Gastrocnemius medialis (tissue), 4 donors: ENCODE results near the gene DCBLD2.

Experiments
- CTCF ChIP-seq, 5 experiments: fragments of 450-650 bp in 3 of 5; fragments of 200-600 bp in 2 of 5; sonication (generic) in 2 of 5; IDR thresholded peaks in 4 of 5; conservative IDR thresholded peaks in 1 of 5; 1 replicate in 4 of 5; 2 replicates in 1 of 5; pipeline ENCODE4 v1.5.1; 2016 to 2019; ENCODE audit warnings: antibody characterized with exemption in 5 of 5, mild to moderate bottlenecking in 3 of 5, moderate library complexity in 3 of 5
- POLR2A ChIP-seq, 2 donors: fragments of 450-650 bp; IDR thresholded peaks; one replicate each; pipeline ENCODE4 v1.6.1; 2017; ENCODE audit warnings: antibody characterized with exemption in 2 of 2, mild to moderate bottlenecking in 2 of 2, moderate library complexity in 2 of 2

DNA sequence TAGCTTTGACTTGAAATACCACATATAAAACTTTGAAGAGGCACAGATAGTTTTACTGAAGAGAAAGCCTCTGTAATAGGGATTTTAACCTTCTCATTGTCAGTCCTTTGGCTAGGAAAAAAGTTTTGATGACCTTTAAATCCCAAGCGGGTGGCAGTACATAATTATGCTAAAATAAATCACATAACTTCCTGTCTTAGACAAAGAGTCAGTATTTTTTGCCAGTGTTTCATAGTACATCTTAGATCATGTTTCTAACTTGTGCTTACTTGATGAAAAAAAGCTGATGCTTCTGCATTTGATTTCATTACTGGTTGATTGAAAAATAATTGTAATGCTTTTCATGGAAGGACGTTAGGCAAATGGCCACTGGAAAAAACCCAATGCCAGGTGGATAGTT lies 132.5 kb downstream of the DCBLD2 start:
- TF ChIP-seq CTCF (IDR thresholded peaks at IDR 0.05 in 4 of 5, conservative IDR thresholded peaks at IDR 0.05 in 1 of 5) (no peak), POLR2A (IDR thresholded peaks at IDR 0.05) (no peak)
